AG04449 (cell line): ENCODE results near the gene FGF14.

Experiments
- CTCF ChIA-PET: fragments of 350-600 bp; formaldehyde crosslinking; extraction: SDS; loops from one replicate; lab custom pipeline; 2021; ENCODE audit warnings: antibody characterized with exemption; lab: Yijun Ruan, JAX
- POLR2A ChIA-PET: fragments of 400-600, 350-600 bp; formaldehyde crosslinking; extraction: SDS; loops from one replicate; lab custom pipeline; 2020; ENCODE audit warnings: antibody characterized with exemption, inconsistent platforms; lab: Yijun Ruan, JAX
- DNase-seq: peaks from one replicate; pipeline ENCODE4 v3.0.0-alpha.2; 2010; ENCODE audit warnings: low read depth, low spot score
- H3K4me3 ChIP-seq: 2 replicates; pipeline ENCODE4 v1.5.1; 2011; ENCODE audit warnings: low read depth, mild to moderate bottlenecking, control low read depth, low read length
- CTCF ChIP-seq: IDR thresholded peaks from one replicate; pipeline ENCODE4 v1.5.1; 2011; ENCODE audit warnings: mild to moderate bottlenecking, moderate library complexity, low read length, control low read depth, inconsistent platforms; ENCODE audit not compliant: insufficient read depth; ENCODE audit errors: missing control alignments

FGF14 gene

GRCh38 chr13:102136735-102137296 is 265.0 kb downstream of the FGF14 start:
- ChIA-PET POLR2A (no interaction called here), CTCF (no interaction called here)
- no peak for DNase-seq
- no peak overlapping the region for H3K4me3 ChIP-seq
- TF ChIP-seq CTCF = no peak

DNA sequence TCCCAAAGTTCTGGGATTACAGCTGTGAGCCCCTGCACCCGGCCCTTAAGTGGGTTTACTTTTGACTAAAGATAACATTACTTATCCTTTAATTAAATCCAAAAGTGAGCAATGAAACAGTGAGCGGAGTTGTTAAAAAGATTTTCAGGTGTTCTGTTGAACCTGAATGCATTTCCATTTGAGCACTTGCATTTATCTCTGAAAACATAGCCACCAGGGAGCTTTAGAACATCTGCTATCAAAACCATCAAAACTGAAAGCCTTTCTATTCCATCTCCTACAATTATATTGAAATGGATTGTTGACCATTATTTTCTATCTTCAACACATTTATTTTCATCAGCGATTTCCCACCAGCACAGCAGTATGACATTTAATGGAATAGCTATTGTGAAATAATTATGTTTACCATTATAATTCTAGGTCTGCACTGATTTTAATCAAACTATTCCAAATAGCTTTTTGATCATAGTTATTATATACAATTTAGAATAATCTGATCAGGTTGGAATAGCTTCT is 269.0 kb downstream of the FGF14 start:
- ChIA-PET POLR2A (no interaction called here), CTCF (no interaction called here)
- no peak for DNase-seq
- no peak for TF ChIP-seq CTCF
- H3K4me3 ChIP-seq = no peak overlapping the region

- ChIA-PET POLR2A (no interaction called here), CTCF (no interaction called here)
- no peak overlapping the region for H3K4me3 ChIP-seq
- DNase-seq = no peak
- no peak for TF ChIP-seq CTCF
Observed at GRCh38 chr13:102131246-102131645, 270.6 kb downstream of the FGF14 start.

DNA sequence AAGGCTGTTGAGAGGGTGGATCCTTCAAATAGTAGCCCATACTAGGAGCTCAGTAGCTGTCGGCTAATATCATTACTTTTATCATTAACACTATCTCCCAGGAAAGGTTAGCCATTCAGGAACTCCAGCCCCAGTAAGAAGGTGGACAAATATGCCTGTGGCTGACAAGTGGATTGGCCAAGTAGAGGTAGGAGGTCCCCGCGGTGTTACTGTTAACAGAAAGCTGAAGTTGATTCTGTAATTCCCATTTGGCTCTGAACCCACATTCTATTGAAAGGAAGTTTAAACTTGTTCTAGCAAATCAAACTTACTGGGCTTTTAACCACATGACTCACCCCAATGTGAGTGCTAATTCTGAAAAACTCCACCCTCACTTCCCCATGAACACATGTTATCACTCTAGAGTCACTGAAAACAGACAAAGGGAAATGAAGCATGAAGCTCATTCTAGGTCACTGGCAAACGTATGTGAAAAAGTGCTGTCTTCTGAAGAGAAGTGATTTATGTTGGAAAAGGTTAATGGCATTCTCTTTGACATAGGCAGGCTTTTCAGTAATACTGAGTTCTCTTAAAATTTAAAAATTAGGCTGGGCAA is 273.5 kb downstream of the FGF14 start:
- DNase-seq = no peak
- POLR2A ChIA-PET = no interaction called here
- no peak for TF ChIP-seq CTCF
- no peak overlapping the region for H3K4me3 ChIP-seq
- CTCF ChIA-PET = no interaction called here

DNA sequence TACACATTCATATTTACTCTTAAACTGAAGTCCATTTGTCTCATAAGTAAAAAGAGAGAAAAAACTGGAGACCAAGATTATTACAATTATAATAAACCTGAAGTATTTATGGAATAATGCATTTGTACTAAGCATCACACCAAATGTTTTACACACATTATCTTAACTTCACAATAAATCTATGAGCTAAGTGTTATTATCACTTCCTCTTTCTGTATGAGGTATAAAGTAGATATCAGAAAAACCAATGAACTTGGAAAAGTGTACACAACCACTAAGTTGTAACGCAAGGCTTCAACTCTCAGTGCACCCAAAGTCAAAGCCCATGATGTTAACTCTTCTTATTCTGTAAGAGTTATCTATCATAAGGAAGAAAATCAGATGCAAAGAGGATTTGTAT is 274.7 kb downstream of the FGF14 start:
- CTCF ChIA-PET = no interaction called here
- DNase-seq = no peak
- H3K4me3 ChIP-seq = no peak overlapping the region
- POLR2A ChIA-PET = no interaction called here
- no peak for TF ChIP-seq CTCF

DNA sequence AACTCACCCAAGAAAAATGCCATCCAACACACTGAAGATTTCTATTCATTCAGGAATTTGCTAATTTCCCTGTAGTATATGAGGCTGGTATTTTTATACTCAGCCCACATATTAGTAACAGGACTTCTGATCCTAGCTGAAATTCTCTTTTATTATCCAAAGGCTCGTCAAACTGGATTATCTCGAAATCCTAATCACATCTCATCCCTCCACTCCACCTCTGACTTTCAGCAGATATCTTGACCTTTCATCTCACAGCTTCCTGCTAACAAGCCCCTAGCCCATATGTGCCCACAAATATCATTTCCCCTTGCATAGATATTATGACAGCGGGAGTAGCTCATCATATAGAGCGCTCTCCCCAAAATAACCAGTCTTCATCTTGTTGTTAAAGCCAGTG is 279.7 kb downstream of the FGF14 start:
- CTCF ChIA-PET = no interaction called here
- POLR2A ChIA-PET = no interaction called here
- no peak overlapping the region for H3K4me3 ChIP-seq
- no peak for TF ChIP-seq CTCF
- no peak for DNase-seq
